ENCODE measurements around the gene ZFP90.

Gene ZFP90

GRCh38 chr16:68617734-68618133 is 78.6 kb downstream of the ZFP90 start:
- no peak for TF ChIP-seq ZBTB7A (IDR thresholded peaks at IDR 0.05; ENCODE audit: low read depth)
- no peak for TF ChIP-seq TCF12 (IDR thresholded peaks at IDR 0.05; ENCODE audit: low read depth)

Measured in Ishikawa (cell line).